NCI-H748 (cell line): ENCODE results near the gene JARID2.

Experiments
- DNase-seq: peaks from one replicate; lab custom pipeline; 2025; ENCODE audit not compliant: unreplicated experiment; lab: John Stamatoyannopoulos, UW

The JARID2 gene

GRCh38 chr6:15513801-15514711 is 268.2 kb downstream of the JARID2 start:
- DNase-seq, result no peak

- DNase-seq, result no peak
These were observed 269.4 kb downstream of the JARID2 start for GRCh38 chr6:15515226-15515625.

GRCh38 chr6:15515660-15516375 is 269.9 kb downstream of the JARID2 start:
- DNase-seq, result no peak

GRCh38 chr6:15516378-15516777 is 270.5 kb downstream of the JARID2 start:
- DNase-seq, result no peak

- DNase-seq, result no peak
These were observed 271.2 kb downstream of the JARID2 start for GRCh38 chr6:15516923-15517560.

- no peak for DNase-seq
These were observed 271.7 kb downstream of the JARID2 start for GRCh38 chr6:15517600-15517999.

- no peak for DNase-seq
These were observed 272.2 kb downstream of the JARID2 start for GRCh38 chr6:15518057-15518456.

- peak; percentile 26 for DNase-seq
These were observed 273.0 kb downstream of the JARID2 start for GRCh38 chr6:15518878-15519277.

- DNase-seq, result no peak
These were observed 273.8 kb downstream of the JARID2 start for GRCh38 chr6:15519681-15520080.

GRCh38 chr6:15520626-15521203 is 274.8 kb downstream of the JARID2 start:
- no peak for DNase-seq

- no peak for DNase-seq
These were observed 275.7 kb downstream of the JARID2 start for GRCh38 chr6:15521582-15521981.

- DNase-seq, result no peak
These were observed 276.2 kb downstream of the JARID2 start for GRCh38 chr6:15522026-15522425.

- DNase-seq, result no peak
These were observed 276.6 kb downstream of the JARID2 start for GRCh38 chr6:15522427-15522826.

GRCh38 chr6:15522856-15523529 is 277.1 kb downstream of the JARID2 start:
- DNase-seq, result no peak

GRCh38 chr6:15523679-15524630 is 278.1 kb downstream of the JARID2 start:
- no peak for DNase-seq

GRCh38 chr6:15524861-15525401 is 279.1 kb downstream of the JARID2 start:
- no peak for DNase-seq

GRCh38 chr6:15526212-15526701 is 280.4 kb downstream of the JARID2 start:
- DNase-seq, result no peak

- DNase-seq, result no peak
These were observed 282.2 kb downstream of the JARID2 start for GRCh38 chr6:15527838-15528617.
